HUDEP-2 (cell line): Measurements from ENCODE around the gene TAF7L.

Experiments
- DNase-seq, 76 experiments: peaks; one replicate each; lab custom pipeline; 2025; ENCODE audit not compliant: unreplicated experiment in 76 of 76; lab: John Stamatoyannopoulos, UW

The TAF7L gene

GRCh38 chrX:101229170-101229569 lies 62.0 kb downstream of the TAF7L start:
- no peak for DNase-seq

- DNase-seq = no peak
These were observed 67.9 kb downstream of the TAF7L start for GRCh38 chrX:101223226-101223625.

GRCh38 chrX:101220662-101221260 lies 70.4 kb downstream of the TAF7L start:
- no peak for DNase-seq

DNA sequence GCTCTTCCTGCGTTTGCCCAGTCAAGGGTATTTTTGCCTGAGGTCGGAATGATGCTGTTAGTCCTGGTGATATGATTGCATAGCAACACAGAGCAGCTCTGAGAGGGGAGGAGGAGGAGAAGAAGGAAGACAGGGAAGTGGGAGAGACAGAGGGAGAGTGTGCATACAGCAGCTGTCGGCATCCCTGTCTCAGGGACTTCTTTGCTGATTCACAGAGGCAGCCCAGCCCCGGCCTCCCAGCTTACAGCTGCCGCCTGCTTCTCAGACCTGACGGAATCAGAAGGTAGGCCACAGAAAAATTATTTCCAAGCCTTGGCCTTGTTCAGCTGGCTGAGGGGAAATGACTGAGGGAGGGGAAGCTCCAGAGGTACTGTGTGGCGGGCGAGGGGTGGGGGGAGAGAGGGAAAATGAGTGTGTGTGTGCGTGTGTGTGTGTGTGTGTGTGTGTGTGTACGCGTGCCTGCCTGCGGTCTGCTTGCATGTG lies 71.2 kb downstream of the TAF7L start:
- no peak for DNase-seq

- DNase-seq = no peak
These were observed 71.8 kb downstream of the TAF7L start, which contains the start of gene DRP2 for GRCh38 chrX:101219116-101219863. TSS of gene DRP2 (plus strand) at chrX:101219786. CDS start at chrX:101231648, 11,862 bp downstream.
